Activated CD8-positive, alpha-beta T cell treated with anti-CD3 and anti-CD28 coated beads, Interleukin-2, amount 10 ng/mL, durations not matched to agents 7 days and 5 days (primary cell): ENCODE measurements around the gene RCVRN. TPM values are rescaled to one million over a fixed set of nuclear protein-coding genes. Genes with fewer than 3 reads are reported as not detected.

Source experiments
- ATAC-seq: fragments of 150-1000 bp; cut with Tn5 transposase; one replicate; pipeline ENCODE4 v1.10.0; 2021; ENCODE audit warnings: moderate library complexity
- CTCF ChIA-PET: fragments of 350-600 bp; sonication (Branson Sonifier 250); formaldehyde crosslinking; loops from one replicate; lab custom pipeline; 2021; ENCODE audit warnings: antibody characterized with exemption; lab: Charles Lee
- POLR2A ChIA-PET: fragments of 350-600 bp; sonication (Branson Sonifier 250); formaldehyde crosslinking; loops from one replicate; lab custom pipeline; 2021; ENCODE audit warnings: antibody characterized with exemption; lab: Charles Lee
- DNase-seq: peaks from one replicate; pipeline ENCODE4 v3.0.0-alpha.2; 2020
- H3K27ac Mint-ChIP-seq: one replicate; pipeline ENCODE4 v1.8.0; 2021; ENCODE audit warnings: mild to moderate bottlenecking, mixed read lengths
- H3K27me3 Mint-ChIP-seq: one replicate; pipeline ENCODE4 v1.8.0; 2021; ENCODE audit warnings: low read depth, mixed read lengths
- H3K36me3 Mint-ChIP-seq: one replicate; pipeline ENCODE4 v1.8.0; 2021; ENCODE audit warnings: low read depth, mixed read lengths
- H3K4me1 Mint-ChIP-seq: one replicate; pipeline ENCODE4 v1.8.0; 2021; ENCODE audit warnings: low read depth, mixed read lengths
- H3K4me3 Mint-ChIP-seq: one replicate; pipeline ENCODE4 v1.8.0; 2021; ENCODE audit warnings: mild to moderate bottlenecking, mixed read lengths
- H3K9me3 Mint-ChIP-seq: one replicate; pipeline ENCODE4 v1.8.0; 2022; ENCODE audit warnings: mixed read lengths; ENCODE audit not compliant: insufficient read depth
- total RNA-seq, 2 experiments: library from RNA; stranded (reverse); gene quantifications; one replicate each; pipeline ENCODE4 v1.2.3, GENCODE V29; 2021

Gene RCVRN
- not detected for total RNA-seq

DNA sequence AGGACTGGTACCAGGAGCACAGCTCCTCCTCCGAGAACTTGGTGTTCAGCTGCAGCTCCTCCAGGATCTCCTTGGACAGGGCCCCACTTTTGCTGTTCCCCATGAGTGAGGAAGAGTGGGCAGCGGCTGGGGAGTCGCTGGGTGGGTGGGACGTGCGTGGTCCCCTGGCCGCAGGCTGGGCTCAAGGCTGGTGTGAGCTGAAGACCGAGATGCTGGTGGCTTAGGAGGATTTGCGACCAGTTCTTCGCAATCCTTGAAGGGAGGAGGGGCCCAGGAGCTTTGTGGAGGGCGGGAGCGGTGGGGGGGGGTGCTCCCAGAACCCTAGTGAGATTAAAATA is at the start of gene RCVRN:
TSS of gene RCVRN (minus strand) at position 194 of the 338 bp plus-strand sequence. CDS start at position 103, 91 bp downstream.
- no peak for ATAC-seq
- Mint-ChIP-seq H3K4me1 (no peaks in the 10 kb centered on the region), H3K36me3 (no peaks in the 10 kb centered on the region), H3K27me3 (no peaks in the 10 kb centered on the region), H3K4me3 (no peak within 1 kb of the TSS), H3K27ac (no peak within 1 kb of the TSS), H3K9me3 (no peaks in the 10 kb centered on the region)
- POLR2A ChIA-PET, result no interaction called here
- CTCF ChIA-PET, result no interaction called here
- no peak for DNase-seq

DNA sequence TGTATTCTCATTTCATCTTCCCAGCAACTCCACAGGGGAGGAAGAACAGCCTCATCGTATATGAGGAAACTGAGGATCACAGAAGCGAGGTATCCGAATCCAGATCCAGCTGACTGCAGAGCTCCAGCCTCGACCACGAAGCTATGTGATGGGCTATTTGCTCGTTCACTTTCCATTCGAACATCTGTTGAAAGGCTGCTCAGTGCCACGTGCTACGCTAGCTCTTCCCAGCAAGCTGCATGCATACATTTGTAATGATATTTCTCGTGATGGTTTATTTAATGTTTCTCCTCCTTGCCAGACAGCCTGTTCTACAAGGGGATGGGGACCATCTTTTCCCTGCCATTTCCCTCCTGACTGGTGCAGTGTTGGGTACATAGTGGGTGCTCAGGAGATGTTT is 48.4 kb upstream of the RCVRN start:
- Mint-ChIP-seq H3K4me1 (no peaks in the 10 kb centered on the region), H3K36me3 (no peaks in the 10 kb centered on the region), H3K27me3 (no peaks in the 10 kb centered on the region), H3K4me3 (no peak overlapping the region), H3K9me3 (no peaks in the 10 kb centered on the region), H3K27ac (no peak overlapping the region)
- DNase-seq (no peak), ATAC-seq (no peak)
- ChIA-PET POLR2A (no interaction called here), CTCF (no interaction called here)

DNA sequence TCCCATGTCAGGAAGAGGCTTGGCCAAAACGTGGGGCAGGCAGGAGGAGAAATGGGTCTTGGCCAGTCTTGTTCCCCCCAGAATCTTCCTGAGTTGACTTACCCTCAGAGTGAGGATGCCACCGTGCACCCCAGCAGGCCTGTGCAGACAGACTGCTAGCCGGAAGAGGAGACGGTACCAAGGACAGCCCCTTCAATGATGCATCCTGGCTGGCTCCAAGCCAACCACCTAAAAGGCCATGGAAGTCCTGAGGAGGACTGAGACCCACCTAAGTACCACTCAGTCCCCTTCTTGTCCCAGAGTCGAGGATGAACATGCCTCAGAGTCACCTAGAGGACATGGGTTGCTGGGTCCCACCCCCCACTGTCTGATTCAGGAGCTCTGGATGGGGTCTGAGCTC is 46.7 kb upstream of the RCVRN start:
- POLR2A ChIA-PET, result no interaction called here

DNA sequence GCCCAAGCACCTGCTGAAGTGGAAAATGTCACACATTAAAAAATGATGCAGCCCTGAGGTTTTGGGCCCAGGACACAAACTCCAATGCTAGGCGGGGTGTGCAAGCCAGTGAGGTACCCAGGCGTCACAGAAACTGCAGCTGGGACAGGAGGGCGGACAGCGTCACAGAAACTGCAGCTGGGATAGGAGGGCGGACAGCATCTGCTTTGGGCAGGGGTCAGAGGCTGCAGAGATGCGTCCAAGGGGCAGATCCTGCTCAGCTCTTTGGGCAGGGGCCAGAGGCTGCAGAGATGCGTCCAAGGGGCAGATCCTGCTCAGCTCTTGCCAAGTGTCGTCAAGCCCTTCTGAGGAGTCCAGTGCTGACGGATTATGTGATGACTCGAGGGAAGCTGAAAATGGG is 43.9 kb upstream of the RCVRN start:
- Mint-ChIP-seq H3K4me1 (no peaks in the 10 kb centered on the region), H3K4me3 (no peak overlapping the region), H3K27me3 (no peaks in the 10 kb centered on the region), H3K27ac (no peak overlapping the region), H3K36me3 (no peaks in the 10 kb centered on the region), H3K9me3 (no peaks in the 10 kb centered on the region)
- no peak for DNase-seq
- ATAC-seq, result no peak
- POLR2A ChIA-PET, result no interaction called here
- CTCF ChIA-PET, result no interaction called here

More for the DNA sequence above, 46.7 kb upstream of the RCVRN start:
- no peak for DNase-seq
- H3K27ac Mint-ChIP-seq, result no peak overlapping the region
- H3K9me3 Mint-ChIP-seq, result no peaks in the 10 kb centered on the region
- no peaks in the 10 kb centered on the region for H3K4me1 Mint-ChIP-seq
- CTCF ChIA-PET, result no interaction called here
- ATAC-seq, result no peak
- H3K36me3 Mint-ChIP-seq, result no peaks in the 10 kb centered on the region
- no peak overlapping the region for H3K4me3 Mint-ChIP-seq
- H3K27me3 Mint-ChIP-seq, result no peaks in the 10 kb centered on the region

DNA sequence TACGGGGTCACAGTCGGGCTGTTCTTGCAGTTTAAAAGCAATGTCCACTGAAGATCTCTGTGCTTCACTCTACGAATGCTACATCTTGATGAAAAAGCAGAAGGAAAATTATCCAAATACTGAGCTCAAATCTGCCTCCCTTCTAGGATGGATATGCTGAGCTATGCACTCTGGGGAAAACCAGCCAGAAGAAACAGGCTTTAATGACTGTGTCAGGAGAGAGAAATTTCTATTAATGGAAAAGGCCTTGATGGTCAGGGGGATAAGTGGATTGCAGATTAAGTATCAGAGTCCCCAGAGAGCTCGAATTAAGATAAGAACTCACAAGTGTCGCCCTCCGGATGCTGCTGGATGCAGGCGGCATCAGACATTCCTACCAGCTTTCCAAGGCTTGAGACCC is 39.6 kb upstream of the RCVRN start:
- ATAC-seq (no peak), DNase-seq (no peak)
- POLR2A ChIA-PET, result no interaction called here
- Mint-ChIP-seq H3K9me3 (no peaks in the 10 kb centered on the region), H3K4me3 (no peak overlapping the region), H3K36me3 (no peaks in the 10 kb centered on the region), H3K27me3 (no peaks in the 10 kb centered on the region), H3K27ac (no peak overlapping the region), H3K4me1 (no peaks in the 10 kb centered on the region)
- CTCF ChIA-PET, result no interaction called here

DNA sequence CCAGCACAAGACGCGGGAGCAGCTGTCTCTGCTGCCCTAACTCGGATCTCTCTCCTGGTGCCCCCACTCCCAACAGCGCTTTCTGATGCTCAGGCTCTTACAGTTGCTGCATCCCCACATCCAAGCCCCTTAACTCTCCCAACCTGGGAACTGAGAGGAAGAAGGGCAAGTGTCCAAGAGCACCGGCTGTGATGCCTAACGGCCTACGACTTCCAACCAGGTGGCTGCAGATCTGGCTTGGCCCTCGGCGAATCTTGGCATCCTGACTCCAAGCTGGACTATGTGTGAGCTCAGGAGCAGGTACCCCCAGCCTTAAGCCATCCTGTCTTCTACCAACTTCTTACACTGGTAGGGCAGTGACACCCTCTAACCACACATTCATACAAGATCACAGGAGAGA is 38.3 kb upstream of the RCVRN start:
- ChIA-PET POLR2A (no interaction called here), CTCF (no interaction called here)
- ATAC-seq, result no peak
- no peaks in the 10 kb centered on the region for H3K27me3 Mint-ChIP-seq
- H3K27ac Mint-ChIP-seq, result no peak overlapping the region
- H3K9me3 Mint-ChIP-seq, result no peaks in the 10 kb centered on the region
- no peaks in the 10 kb centered on the region for H3K36me3 Mint-ChIP-seq
- no peak overlapping the region for H3K4me3 Mint-ChIP-seq
- no peaks in the 10 kb centered on the region for H3K4me1 Mint-ChIP-seq
- no peak for DNase-seq

DNA sequence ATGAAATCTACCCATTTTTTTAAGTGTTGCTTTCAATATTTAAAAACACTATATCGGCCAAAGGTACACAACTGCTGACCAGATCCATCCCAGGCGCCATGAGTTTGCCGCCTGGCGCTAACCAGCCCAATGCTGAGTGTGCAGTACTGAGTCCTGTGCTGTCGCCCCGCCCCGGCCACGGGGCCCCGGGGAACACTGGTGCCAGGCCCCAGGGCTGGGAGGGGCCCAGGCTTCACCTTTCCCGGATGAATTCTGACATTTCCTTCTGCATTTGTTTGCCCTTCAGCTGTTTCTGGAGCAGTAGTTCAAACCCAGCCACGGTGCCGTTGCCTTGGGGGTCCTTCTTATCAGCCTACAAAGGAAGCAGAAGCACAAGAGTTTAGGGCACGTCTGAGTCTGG is 37.8 kb upstream of the RCVRN start:
- Mint-ChIP-seq H3K27me3 (no peaks in the 10 kb centered on the region), H3K4me1 (no peaks in the 10 kb centered on the region), H3K9me3 (no peaks in the 10 kb centered on the region), H3K4me3 (no peak overlapping the region), H3K27ac (no peak overlapping the region), H3K36me3 (no peaks in the 10 kb centered on the region)
- DNase-seq, result no peak
- ATAC-seq, result no peak
- ChIA-PET POLR2A (no interaction called here), CTCF (no interaction called here)

DNA sequence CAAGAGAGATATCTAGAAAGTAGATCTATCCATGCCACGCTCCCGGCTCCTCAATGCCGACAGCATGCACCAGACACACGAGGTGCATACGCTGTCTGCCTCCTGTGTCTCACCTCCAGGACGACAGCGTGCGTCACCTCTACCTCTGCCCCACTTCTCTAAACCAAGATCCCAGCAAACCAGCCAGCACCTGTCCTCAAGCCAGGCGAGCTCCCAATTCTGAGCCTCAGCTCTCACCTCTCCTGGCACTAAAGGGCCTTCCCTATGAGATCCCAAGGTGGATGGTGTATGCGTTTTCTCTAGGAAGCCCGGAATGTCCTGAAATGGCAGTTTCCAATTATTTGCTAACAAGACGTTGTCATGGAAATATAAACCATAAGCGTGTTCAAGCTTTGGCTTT is 36.2 kb upstream of the RCVRN start:
- H3K4me1 Mint-ChIP-seq, result no peaks in the 10 kb centered on the region
- DNase-seq (no peak), ATAC-seq (no peak)
- no peak overlapping the region for H3K27ac Mint-ChIP-seq
- ChIA-PET POLR2A (no interaction called here), CTCF (no interaction called here)
- no peaks in the 10 kb centered on the region for H3K36me3 Mint-ChIP-seq
- no peaks in the 10 kb centered on the region for H3K9me3 Mint-ChIP-seq
- H3K4me3 Mint-ChIP-seq, result no peak overlapping the region
- no peaks in the 10 kb centered on the region for H3K27me3 Mint-ChIP-seq

DNA sequence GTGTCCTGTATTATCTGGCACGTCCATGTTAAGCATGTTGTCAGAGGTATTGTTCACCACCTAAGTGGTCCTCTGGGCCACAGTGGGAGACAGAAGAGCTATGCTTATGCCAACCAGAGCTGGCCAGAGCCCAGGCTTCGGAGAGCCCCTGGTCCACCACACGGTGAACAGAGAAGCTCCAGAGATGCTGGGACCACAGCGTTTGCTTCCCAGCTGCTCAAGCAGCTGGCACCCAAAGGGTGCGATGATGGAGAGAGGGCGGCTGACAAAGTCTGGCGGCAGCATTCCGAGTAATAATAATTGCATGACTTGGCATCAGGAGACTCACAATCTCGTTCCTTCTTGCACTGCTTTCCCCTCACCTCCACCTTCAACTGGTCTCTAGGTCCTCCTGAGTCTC is 35.8 kb upstream of the RCVRN start:
- Mint-ChIP-seq H3K9me3 (no peaks in the 10 kb centered on the region), H3K27ac (no peak overlapping the region), H3K27me3 (no peaks in the 10 kb centered on the region), H3K4me1 (no peaks in the 10 kb centered on the region), H3K36me3 (no peaks in the 10 kb centered on the region), H3K4me3 (no peak overlapping the region)
- CTCF ChIA-PET, result no interaction called here
- no peak for DNase-seq
- POLR2A ChIA-PET, result no interaction called here
- ATAC-seq, result no peak

DNA sequence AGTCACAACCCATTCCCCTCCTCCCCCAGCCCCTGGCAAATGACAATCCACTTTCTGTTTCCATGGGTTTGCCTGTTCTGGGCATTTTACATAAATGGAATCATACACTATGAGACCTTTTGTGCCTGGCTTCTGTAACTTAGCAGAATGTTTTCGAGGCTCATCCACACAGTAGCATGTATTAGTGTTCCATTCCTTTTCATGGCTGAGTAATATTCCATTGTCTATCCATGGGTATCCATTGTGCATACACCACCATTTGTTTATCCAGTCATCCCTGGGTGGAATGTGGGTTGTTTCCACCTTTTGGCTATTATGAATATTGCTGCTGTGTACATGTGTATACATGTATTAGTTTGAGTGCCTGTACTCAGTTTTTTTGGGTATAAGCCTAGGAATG is 33.7 kb upstream of the RCVRN start:
- no peaks in the 10 kb centered on the region for H3K36me3 Mint-ChIP-seq
- no peak overlapping the region for H3K27ac Mint-ChIP-seq
- no peak overlapping the region for H3K4me3 Mint-ChIP-seq
- H3K27me3 Mint-ChIP-seq, result no peaks in the 10 kb centered on the region
- DNase-seq, result no peak
- POLR2A ChIA-PET, result no interaction called here
- no peak for ATAC-seq
- no peaks in the 10 kb centered on the region for H3K4me1 Mint-ChIP-seq
- CTCF ChIA-PET, result no interaction called here
- no peaks in the 10 kb centered on the region for H3K9me3 Mint-ChIP-seq

DNA sequence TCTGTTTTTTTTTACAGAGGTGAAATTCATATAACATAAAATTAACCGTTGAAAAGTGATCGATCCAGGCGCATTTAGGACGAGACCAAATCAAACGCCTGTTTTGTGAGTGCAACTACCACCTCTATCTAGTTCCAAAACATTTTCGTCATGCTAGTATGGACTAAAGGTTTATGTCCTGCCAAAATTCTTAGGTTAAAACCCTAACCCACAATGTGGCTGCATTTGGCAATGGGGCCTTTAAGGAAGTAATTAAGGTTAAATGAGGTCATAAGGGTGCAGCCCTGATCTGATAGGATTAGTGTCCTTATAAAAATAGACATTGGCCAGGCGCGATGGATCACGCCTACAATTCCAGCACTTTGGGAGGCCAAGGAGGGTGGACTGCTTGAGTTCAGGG is 32.8 kb upstream of the RCVRN start:
- ChIA-PET CTCF (no interaction called here), POLR2A (no interaction called here)

DNA sequence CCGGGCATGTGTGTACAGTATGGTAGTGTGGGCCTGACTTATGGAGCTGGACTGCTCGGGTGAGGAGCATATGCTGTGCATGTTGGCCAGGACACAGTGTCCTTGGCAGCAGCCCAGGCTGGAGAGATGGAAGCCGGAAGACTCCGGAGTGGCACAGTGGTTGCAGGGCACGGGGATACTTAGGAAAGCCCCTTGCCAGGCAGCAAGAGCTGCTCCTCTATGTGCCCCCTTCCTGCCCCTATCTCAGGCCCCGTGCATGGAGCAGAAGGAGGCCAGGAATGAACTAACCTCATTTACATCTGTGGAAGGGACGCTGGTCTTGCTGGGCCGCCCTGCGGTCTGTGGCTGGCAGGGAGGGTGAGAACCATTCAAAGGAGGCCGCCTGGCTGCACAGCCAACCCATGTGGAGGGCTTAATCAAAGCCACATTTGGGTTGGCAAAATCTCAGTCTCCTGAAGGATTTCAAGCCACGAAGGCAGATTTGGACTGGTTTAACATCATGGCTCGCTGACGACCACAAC is 32.2 kb upstream of the RCVRN start:
- no peaks in the 10 kb centered on the region for H3K36me3 Mint-ChIP-seq
- ATAC-seq, result no peak
- no peaks in the 10 kb centered on the region for H3K27me3 Mint-ChIP-seq
- no peak overlapping the region for H3K27ac Mint-ChIP-seq
- H3K4me1 Mint-ChIP-seq, result no peaks in the 10 kb centered on the region
- ChIA-PET CTCF (no interaction called here), POLR2A (no interaction called here)
- H3K9me3 Mint-ChIP-seq, result no peaks in the 10 kb centered on the region
- no peak overlapping the region for H3K4me3 Mint-ChIP-seq
- DNase-seq, result no peak

More for the DNA sequence above, 32.8 kb upstream of the RCVRN start:
- no peak overlapping the region for H3K27ac Mint-ChIP-seq
- no peak overlapping the region for H3K4me3 Mint-ChIP-seq
- no peaks in the 10 kb centered on the region for H3K36me3 Mint-ChIP-seq
- no peaks in the 10 kb centered on the region for H3K9me3 Mint-ChIP-seq
- no peak for ATAC-seq
- no peak for DNase-seq
- no peaks in the 10 kb centered on the region for H3K27me3 Mint-ChIP-seq
- H3K4me1 Mint-ChIP-seq, result no peaks in the 10 kb centered on the region

DNA sequence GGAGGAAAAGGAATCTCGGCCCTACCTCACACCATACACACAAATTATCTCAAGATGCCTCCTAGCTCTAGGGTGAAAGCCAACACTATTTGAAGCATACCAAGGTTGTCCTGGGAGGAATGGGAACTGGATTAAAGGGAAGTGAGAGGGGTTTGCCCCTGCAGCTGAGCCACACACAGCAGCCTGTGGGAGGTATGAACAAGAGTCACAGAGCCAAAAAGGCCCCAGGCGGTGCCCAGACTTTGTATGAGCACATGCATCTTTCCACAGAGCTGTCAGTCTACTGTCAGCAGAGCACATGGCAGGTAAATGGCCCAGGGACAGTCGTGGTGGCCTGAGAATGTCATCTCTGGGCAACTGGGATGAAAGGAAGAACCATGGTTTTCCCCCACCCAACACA is 31.0 kb upstream of the RCVRN start:
- Mint-ChIP-seq H3K27me3 (no peaks in the 10 kb centered on the region), H3K9me3 (no peaks in the 10 kb centered on the region), H3K4me3 (no peak overlapping the region), H3K4me1 (no peaks in the 10 kb centered on the region), H3K27ac (no peak overlapping the region), H3K36me3 (no peaks in the 10 kb centered on the region)
- DNase-seq (no peak), ATAC-seq (no peak)
- ChIA-PET POLR2A (no interaction called here), CTCF (interaction anchor here (1.1 kb wide), 1 partner anchor 11 kb away, joined by 5 read pairs; no protein-coding TSS in a partner anchor)
